GM19372 (cell line): Measurements from ENCODE around the gene DLGAP4.
"Not testable (repeated sequence)": the region's sequence is repeated elsewhere in the genome, so short reads cannot be mapped to it uniquely, and the experiment has no call there.

Experiments used
- ATAC-seq: cut with Tn5 transposase; IDR thresholded peaks from one replicate; pipeline ENCODE4 v1.9.1; 2021; ENCODE audit warnings: mild to moderate bottlenecking, low read depth, moderate library complexity; ENCODE audit not compliant: unreplicated experiment

Gene DLGAP4

DNA sequence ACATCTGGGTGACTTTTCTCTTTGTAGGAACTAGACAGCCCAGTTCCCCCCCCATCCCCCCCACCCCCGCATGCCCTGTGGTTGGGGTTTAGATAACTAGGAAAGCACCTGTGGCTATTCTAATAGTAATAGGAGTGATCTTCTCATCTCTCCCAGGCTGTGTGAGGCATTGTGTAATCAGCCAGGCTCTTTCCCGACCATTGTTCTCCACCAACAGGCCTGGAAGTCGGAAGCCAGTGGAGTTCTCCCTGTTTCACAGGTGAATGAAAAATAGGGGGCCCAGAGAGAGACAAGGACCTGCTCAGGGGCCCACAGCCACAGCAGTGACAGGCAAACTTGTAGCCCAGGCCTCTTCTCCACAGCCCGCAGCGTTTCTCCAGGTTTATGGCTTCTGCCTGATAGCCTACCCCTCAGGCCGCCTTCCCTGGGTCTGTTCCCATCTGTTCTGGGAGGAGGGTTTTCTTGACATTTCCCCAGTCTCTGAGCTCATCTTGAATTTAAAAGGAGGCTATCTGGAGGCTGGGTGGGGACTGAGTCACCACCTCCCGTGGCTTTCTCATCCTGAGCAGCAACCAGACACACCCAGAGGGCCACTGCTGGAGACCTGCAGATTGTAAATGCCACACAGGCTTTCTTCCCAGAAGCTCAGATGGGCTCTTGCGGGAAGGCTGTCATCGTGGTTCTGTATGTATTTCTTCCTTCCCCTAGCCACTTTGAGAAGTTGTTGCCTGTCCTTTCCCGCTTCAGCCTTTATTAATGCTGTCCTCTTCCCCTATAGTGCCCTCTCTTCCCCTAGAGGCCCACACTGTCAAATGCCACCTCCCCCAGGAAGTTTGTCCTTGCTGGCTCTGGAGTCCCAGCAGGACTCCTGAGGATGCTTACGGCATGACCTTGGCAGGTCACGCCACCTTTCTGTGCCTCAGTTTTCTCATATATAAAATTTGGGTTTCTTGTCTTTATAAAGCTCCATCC is 159.3 kb downstream of the DLGAP4 start:
- no peak for ATAC-seq

DNA sequence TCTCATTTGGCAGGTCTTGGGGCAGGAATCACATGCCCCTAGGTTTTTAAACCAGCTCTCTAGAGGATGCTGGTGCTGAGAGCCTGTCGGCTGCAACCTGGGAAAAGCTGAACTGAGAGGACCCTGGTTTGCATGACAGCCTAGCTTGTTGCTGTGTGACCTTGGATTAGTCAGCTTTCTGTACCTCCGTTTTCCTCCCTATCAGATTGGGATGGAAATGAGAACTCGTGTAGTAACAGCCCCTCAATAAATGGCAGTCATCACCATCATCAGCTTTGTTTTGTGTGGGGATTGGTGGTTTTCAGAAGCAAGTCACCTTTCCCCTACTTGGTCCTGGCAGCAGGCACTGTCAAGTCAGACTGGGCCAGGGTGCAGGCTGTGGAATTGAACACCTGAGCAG is 159.9 kb downstream of the DLGAP4 start:
- ATAC-seq, result no peak

DNA sequence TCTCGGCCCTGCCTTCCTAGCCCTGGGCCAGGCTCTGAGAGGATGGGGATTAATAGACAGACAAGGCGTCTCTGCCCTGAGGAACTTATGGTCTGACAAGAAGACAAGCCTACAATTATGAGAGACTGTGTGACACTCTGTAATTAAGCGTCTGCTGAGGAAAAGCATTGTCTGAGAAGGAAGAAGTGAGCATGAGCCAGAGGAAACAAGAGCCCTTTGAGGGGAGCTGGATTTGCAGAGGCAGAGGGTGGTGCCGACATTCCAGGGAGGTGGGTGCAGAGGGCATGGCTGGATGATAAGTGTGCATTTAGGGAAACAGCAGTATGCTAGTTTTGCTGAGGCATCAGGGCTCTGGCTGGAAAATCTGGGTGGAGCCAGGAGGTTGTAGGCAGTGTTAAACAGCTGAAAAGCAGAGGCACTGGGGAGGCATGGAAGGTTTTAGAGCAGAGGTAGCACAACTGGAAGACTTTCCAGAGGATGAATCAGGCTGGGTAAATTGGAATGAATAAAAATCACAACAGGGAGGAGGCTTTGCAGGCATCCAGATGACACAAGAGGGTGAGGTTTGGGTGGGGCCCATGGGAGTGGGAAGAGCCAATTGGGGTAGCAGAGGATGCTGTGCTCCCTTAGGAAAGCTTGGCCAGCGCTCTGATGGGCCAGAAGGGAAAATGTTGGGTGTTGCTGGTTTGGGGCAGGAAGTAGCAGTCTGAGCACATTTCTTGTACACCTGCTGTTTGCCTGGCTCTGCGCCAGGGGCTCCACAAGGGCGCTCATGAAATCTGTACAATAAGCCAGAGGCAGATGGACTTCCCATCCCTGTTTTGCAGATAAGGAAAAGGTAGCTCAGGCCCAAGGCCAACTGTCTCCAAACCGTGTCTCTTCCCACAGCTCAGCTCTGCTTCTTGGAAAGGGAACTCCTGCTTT is 161.2 kb downstream of the DLGAP4 start:
- ATAC-seq, result no peak

DNA sequence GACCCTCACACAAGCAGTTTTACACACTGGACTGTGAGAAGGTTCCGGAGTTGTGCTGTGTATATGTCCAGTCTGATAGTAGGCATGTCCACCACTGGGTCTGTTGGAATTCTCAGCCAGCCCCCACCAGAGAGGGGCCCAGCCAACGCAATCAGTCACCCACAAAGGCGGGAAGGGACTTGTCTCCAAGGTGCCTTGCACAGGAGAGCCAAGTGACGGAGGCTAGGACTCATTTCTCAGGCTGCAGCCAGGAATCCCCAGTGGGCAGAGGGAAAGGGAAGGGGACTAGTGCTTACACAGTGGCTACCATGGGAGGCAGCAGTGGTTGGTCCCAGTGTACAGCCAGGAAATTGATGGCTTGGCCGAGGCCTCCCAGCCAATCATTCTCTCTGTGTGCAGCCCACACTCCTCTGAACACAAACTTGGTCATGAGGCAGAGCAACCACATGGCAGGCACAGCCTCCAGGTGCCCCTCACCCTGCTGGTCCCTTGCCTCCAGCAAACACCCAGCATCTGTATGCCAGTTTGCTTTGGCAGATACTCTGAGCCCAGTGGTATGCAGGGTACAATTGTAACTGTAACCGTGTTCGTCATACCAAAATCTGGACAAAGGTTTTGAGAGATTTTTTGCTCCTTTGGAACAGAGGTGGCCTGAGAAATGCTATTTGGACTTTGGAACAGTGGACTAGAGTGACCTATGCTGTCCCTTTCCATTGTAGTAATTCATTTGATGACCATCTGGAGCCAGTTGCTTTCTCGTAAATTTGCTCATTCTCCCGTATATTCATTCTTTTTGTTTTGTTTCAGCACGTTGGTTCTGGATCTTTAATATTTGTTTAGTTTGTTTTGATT is 162.2 kb downstream of the DLGAP4 start:
- ATAC-seq, result no peak

DNA sequence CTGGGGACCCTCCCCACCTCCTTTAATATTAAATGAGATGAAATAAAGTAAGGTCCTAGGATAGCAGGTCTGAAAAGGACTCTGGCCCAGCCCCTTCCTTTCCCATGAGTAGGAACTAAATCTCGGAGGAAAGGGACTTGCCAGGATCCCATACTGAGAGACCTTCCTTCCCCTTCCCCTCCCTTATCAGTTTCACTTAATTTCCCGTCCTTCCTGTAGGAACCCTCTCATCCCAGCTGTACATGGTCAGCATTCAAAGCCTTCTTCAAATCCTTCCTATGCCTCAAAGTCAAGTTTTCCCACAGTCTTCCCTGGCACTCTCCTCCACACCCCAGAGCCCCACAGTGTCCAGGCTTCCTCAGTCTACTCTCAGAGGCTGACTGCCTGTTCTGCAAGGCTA is 163.8 kb downstream of the DLGAP4 start:
- ATAC-seq, result no peak

DNA sequence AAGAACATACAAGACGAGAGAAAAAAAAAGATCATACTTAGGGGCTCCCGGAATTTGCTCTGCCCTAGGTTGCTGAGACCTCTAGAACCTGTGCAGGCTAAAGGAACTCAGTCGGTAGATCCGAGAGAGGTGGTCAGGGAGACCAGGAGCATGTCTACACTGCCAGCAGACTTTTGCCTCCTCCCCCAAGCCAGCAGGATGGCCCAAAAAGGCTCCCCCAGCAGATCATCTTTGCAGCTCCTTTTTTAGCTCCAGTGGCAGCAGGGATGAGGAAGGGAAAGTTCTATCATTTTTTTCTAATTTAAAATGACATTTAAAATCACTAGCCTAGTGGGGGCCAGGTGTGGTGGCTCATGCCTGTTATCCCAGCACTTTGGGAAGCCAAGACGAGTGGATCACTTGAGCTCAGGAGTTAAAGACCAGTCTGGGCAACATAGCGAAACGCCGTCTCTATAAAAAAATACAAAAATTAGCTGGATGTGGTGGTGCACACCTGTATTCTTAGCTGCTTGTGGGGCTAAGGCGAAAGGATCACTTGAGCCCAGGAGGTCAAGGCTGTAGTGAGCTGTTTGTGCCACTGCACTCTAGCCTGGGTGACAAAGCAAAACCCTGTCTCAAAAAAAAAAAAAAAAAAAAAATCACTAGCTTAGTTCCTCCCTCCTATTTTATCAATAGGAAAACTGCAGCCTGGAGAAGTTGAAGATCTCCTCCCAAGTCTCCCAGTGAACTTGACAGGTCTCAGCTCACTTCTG is 165.9 kb downstream of the DLGAP4 start:
- ATAC-seq, result no peak

DNA sequence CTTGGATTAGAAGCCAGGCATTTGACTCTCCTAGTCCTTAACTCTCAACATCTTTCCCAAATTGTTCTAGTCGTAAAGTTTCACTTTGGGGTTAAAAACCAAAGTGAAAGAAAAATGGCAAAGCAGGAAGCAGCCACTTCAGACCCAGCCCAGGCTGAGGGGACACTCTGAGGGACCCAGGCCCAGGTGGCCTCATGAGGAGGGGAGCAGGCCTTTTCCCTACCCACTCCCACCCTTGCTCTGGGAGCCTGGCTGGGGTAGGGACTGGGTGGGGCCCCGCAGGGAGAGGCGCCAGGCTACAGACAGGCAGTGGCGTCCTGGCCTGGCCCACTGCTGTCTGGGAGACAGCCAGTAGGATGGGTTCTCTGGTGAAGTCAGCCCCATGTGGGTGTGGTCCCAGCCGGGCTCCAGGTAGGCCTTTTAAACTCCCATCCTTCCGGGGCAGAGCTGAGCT is 166.5 kb downstream of the DLGAP4 start:
- no peak for ATAC-seq

DNA sequence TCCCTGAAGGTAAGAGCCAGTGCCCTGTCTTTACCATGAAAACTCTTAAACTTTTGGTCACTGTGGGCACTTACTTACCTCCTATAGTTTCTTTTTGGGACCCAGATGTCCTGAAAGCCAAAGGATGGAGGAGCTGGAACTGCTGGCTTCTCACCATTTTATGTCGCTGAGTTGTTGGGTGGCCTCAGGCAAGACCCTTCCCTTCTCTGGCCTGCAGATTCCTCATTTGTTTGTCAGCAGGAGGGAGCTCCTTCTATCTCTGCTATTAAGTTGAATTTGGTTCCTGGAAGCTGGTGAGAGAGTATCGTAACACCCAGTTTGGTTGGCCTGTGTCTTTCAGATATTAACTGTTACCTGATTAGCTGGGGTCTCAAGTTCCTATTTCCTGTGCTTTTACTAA is 167.0 kb downstream of the DLGAP4 start:
- no peak for ATAC-seq

DNA sequence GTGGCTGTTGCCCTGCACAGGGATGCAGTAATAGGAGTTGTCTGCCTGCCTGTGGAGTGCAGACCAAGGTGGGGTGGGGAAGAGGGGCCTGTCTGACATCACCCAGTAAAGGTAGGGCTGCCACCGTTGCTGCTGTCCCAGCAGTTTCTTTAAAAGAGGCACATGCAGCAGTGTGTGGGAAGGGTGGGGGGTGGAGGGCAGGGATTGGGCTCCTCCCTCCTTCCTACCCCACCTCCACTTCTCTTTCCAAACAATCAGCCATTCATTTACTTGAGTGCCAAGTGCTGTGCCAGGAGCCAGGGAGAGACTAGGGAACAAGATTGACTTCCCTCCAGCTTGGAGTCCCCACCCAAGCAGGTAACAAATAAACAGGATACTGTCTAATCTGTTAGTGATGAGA is 168.4 kb downstream of the DLGAP4 start:
- ATAC-seq, result no peak

DNA sequence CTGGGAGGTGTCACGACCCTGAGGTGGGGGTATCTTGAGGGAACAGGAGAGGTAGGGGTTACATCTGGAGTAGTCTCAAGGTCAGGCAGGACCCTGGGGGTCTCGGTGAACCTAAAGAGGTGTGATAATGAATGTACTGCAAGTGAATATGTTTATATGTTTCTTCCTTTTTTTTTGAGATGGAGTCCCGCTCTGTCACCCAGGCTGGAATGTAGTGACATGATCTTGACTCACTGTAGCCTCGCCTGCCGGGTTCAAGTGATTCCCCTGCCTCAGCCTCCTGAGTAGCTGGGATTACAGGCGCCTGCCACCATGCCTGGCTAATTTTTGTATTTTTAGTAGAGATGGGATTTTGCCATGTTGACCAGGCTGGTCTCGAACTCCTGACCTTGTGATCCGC is 168.9 kb downstream of the DLGAP4 start:
- ATAC-seq, result not testable (repeated sequence)

DNA sequence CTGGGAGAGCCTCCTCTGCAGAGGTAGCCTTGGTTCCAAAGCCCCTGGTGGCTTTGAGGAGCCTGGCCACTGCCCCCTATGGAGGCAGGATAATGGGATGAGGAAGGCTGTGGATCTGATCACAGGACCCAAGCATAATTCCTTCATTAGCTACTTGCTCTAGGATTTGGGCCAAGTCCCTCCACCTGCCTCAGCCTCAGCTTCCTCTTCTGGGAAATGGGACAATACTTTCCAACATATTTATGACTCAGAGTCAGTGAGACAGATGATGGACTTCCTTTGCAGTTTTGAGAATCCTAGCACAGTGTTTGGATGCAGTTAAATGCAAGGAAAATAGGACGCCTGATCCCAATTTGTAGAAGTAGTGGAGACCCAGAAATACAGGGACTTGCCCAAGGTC is 171.3 kb downstream of the DLGAP4 start:
- ATAC-seq, result no peak

DNA sequence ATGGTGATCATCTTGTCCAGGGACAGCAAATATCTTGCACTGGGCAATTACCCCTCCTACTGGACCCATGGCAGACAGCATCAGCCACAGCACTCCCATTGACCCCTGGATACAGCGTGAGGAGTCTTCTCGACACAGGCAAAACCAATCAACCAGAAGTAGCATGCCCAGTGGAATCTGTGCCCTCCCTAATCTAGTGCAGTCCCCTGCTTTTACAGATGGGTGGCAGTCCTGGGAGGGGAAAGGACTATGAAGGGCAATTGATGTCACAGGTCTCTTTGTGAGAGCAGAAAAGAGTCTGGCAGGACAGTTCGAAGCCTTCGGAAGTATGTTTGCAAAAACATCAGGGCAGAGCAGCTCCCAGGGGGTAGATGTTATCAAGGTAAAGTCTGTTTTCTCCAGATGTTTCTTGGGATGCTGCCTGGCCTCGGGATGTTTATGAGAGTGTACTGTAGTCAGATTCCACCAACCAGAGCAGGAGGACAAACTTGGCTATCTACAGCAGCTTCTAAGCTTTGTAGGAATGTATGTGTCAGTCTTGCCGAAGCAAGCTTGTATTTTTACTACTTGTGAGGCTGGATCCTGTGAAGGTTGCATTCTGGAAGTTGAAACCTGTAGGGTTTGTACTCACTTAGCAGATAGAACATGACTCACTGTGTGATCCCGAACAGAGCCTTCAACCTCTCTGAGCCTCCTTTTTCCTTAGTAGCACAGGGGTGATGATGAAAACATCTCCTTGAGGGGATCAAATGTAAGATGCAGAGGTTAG is 172.2 kb downstream of the DLGAP4 start:
- ATAC-seq, result no peak

DNA sequence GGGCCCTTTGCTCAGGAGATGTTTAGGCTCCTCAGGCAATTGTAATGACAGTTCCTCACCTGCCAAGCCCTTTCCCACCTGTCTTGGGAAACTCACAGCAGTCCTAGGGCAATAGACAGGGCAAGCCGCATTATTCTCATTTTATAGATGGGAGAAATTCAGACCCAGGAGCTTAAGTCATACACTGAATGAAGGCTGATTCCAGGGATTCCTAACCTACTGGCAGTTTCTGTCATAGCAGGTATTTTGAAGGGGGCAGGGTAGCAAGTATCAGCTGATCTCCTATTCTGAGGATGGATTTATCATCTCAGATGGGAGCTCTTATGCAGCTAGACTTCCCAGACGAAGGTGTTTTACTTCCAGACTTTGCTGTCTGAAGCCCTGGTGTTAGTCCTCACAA is 173.8 kb downstream of the DLGAP4 start:
- no peak for ATAC-seq

DNA sequence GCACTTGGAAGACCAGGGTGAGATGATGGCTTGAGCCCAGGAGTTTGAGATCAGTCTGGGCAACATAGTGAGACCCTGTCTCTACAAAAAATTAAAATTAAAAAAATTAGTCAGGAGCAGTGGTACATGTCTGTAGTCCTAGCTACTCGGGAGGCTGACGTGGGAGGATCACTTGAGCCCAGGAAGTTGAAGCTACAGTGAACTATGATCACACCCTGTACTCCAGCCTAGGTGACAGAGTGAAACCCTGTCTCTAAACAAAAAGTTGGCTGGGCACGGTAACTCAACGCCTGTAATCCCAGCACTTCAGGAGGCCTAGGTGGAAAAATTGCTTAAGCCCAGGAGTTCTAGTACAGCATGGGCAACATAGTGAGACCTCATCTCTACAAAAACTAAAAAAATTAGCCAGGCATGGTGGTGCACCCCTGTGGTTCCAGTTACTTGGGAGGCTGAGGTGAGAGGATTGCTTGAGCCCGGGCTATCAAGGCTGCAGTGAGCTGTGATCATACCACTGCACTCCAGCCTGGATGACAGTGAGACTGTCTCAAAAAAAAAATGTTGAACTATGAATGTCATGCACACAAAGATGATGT is 174.4 kb downstream of the DLGAP4 start:
- ATAC-seq, result no peak

DNA sequence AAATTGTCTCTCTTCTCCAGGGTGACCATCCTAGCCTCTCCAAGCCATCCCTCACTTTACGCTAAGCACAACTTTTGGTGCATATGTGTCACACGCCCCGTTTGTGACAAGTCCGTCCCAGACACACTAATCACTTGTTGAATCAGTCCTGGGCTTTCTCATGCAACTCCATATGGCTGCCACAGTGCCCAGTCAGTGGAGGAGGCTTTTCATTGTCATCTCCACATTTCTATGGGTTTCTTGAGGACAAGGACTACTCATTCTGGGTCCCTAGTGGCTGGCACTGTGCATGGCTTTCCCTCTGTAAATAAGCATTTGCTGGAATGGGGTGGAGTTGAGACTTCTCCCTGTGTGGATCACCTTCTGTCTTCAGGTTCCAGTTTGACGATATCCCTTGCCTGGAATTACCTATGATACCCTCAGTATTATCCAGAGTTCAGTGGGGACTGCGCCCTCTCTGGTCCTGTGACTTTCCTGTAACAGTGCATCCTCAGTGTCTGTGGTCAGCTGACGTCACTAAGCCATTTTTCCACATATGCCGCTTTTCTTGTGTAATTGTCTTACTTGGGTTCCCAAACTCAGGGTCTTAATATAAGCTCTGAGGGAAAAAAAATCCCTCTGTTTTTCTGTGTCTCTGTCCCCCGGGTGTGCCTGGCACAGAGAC is 175.4 kb downstream of the DLGAP4 start:
- no peak for ATAC-seq

DNA sequence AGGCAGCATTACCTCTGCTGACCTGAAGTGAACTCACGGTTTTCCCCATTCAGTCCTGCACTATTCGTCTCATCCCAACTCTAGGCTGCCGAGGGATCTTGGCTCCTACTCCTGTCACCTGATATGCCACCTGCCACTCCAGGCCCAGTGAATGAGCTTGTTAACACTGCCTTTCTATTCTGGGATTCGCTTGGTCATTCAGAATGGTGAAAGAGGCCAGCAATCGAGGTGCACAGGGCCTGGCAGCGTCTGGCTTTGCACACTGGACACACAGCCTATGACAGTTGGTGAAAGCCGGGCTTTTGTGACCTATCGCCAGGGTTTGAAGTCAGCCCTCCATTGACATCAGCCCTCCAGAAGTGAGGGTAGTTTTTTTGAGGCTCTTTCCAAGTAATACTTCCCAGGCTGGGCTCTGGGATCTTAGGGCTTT is 175.9 kb downstream of the DLGAP4 start:
- ATAC-seq, result no peak

DNA sequence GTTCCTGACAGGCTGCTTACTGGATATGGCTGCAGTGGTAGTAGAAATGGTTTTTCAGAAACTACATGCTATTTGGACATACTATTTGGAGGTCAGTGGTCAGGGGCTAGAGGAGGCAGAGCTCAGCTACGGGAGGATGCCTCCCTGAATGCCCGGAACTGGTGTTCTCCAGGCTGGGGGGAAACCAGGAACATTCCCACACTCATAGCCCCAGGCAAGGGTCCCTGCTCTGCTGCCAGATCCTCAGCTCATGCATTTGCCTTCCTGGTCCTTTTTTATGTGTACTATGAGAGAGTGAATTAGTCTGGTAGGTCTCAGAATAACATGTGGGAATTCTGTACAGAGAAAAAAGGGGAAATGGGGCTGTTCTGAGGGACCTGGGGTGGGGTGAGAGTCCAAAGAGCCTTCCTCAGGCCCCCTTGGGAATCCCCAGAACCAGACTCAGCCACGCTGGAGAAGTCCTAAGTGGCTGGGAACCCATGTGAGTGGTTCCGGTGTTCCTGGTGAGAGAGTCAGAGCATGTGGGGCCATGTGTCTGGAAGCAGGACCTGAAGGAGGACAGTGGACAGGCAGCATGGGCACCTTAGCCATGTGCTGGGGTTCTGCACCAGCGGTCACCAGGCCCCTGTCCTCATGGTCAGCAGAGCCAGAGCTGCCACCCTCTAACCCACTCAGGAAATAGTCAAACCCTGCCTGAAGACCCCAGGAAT is 177.2 kb downstream of the DLGAP4 start:
- ATAC-seq, result no peak
